ENCODE data around the gene TUB.

The TUB gene

DNA sequence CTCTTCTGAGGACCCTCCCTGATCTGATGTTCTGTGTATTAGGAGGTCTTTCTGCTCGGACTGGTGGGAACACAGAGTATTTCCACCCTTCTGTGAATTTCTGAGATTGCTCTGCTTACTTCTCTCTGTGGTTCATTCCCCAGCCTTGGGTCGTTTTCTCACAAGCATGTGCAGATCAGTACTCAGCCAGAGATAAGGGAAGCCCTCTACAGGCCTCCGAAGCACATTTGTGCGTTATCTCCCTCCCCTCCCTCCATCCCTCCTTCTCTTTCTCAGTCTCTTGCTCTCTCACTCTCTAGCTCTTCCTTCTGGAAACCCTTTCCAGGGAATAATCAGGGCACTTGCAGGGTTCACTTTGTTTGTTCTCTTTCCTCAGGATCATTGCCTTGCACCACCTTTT lies 35.2 kb upstream of the TUB start:
- no peak for DNase-seq

GRCh38 chr11:8047382-8047781 lies 33.6 kb upstream of the TUB start:
- DNase-seq: no peak

DNA sequence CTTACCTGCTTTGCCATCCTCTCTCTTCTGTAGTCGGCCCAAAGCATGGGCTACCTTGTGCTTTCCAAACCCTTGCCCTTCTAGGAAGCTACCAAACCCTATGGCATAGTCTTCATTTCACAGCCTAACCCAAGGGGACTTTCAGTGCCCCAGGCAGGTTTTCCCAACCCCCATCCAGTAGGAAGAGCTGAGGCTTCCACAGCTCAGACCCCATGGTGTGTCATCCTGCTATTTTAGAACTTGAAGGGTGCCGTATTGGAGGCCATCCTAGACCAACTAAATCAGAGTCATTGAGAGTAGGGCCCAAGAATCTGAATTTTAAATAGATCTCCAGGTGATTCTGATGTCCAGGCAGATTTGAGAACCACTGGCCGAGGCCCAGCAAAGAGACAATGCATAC lies 31.9 kb upstream of the TUB start:
- no peak for DNase-seq

DNA sequence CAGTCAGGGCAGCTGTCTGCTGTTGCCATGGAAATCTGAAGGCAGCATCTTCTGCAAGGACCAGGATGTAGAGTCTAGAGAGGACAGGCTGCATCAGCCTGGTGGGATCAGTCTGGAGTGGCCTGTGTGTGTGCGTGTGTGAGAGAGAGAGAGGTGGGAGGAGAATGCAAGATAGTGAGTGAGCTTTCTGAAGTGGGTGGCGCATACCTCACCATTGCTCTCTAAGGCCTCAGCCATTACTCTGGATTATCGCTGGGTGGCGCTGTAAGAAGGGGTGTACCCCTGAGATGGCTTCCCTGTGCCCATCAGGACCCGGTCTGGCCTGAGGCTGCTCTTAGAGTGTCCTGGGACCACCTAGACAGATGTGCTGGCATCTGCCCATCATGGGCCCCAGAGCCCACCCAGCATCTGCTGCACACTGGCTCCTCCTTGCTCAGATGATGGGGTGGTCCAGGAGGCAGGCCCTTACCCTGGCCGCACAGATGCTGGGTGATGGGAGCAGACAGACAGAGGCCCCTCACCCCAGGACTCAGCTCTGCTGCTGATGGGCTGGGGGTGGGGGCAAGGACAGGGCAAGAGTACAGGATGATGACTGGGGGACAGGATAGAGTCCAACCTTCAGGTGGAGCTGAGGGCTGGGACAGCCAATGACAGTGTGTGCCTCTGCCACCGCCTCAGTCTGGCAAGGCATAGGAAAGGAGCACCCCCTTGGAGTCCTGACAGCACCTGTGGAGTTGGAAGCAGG lies 25.7 kb upstream of the TUB start:
- no peak for DNase-seq

DNA sequence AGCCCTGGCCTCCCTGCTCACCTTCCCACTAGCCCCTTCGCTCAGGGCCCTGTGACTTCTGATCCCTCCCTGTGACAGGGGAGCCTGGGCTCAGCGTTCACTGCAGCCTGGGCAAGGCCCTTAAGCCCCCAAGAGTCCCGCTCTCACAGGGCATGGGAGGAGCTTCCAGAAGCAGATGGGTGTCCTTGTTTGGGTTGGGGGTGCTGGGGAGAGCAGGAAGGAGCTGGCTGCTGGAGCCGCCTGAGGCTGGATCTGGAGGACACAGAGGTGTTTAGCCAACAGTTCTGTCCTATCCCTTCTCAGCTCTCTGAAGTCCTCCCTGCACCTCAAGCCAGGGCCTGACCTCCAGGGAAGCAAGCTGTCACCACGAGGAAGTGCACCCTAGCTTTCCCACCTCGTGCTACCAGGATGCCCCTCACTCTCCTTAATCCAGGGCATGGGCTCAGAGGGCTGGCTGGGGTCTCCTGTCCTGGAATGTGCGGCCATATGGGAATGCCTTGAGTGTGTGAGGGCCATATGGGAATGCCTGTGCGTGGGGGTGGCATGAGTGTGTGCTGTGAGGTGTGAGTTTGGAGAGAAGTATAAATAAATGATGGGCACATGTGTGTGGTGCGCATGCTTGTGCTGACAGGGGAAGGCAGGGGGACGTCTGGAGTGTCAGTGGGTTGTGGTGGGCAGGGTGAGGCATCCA lies 25.0 kb upstream of the TUB start:
- DNase-seq: no peak

GRCh38 chr11:8056810-8057463 lies 24.1 kb upstream of the TUB start:
- no peak for DNase-seq

- no peak for DNase-seq
Observed at GRCh38 chr11:8058216-8058615, 22.8 kb upstream of the TUB start.

DNA sequence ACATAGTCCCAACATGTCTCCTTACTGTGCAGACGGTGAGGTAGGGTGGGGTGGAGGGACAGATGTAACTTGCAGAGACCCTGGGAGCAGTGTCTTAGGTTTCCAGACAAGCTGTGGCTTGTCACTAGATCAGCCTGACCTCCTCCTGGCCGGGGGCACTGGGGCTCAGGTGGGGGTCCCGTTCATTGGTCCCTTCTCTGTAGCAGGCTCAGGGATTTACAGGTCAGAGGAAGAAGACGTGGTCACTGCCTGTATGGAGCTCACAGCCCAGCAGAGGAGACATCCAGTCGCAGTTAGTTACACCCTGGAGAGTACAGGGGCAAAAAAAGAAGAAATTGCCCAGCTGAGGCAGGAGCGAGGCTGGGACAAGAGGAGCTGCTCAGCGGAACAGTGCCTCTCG lies 22.0 kb upstream of the TUB start:
- no peak for DNase-seq

DNA sequence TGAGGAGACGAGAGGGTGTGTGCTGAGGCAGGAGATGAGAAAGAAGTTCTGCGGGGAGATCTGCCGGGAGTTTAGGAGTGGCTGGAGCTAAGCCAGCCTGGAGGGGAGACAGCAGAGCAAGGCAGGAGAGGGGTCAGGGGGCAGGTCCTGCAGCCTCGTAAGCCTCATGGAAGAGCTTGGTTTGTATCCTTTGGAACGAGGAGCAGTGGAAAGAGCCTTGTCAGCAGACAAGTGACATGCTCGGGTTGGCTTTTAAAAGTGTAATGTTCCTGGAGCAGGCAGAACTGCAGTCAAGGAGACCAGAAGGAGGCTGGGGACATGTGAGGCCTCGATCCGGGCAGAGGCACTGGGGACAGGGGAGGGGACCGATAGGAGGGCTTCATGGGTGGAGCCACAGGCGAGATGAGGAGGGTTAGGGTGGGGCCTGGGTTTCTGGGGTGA lies 21.4 kb upstream of the TUB start:
- no peak for DNase-seq

DNA sequence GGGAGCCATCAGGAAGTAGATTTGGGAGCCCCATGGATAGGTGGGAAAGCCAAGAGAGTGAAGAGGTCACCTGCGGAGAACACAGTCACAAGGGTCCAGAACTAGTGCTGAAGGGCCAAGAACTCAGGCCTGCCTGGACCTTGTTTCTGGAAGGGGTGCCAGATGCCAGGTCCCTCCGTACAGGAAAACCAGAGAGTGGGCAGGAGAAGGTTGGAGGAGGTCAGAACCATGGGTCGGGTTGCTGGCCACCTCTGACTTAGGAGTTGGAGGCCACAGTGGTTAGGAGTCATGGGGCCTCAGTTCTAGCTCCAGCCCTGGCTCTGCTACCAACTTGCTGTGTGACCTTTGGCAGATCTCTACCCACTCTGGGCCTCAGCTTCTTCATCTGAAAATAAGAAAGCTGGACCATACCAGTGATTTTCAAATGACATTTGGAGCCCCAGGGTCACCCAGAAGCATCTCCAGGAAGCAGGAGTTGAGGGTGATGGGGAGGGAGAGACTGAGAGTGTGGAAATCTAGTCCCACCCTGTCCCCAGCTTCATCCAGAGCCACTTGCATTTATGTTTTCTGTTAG lies 20.8 kb upstream of the TUB start:
- DNase-seq: no peak

GRCh38 chr11:8060801-8061554 lies 20.0 kb upstream of the TUB start:
- no peak for DNase-seq

DNA sequence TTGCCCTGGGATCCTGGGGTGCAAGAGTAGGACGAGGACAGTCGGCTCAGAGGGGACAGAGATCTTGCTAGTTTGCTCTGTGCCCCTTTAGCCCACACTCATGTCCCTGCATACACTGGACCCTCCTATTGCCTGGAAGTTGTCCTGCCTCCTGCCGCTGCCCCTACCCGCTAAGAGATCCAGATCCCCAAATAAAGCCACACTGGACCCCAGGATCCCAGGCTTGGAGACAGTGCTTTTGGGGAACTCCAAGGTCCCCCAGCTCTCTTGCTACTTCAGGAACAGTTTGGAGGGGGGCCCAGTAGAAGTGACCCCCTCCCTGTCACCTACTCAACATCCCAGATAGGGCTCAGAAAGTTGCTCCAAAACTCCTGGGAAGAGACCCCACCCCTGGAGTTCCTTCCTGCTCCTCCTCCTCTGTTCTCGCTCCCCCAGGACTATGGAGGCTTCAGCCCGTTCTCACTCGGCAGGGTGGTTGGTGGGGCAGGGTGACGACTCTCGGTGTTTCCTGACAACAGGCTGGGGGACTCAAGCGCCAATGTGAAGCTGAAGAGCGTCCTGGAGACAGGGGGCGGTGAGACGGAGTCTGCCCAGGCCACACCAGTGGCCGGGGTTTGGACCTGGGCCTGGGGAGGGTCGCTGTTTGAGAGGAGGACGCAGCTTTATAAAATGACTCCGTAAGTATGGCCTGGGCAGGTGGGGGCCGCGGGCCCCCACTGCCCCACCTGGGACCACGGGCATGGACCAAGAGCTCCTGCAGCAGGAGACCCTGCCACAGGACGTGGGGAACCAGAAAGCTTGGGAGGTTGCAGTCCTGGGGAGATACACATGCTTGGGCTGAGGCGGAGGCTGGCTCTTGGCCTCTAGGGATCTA lies 19.2 kb upstream of the TUB start:
- no peak for DNase-seq

DNA sequence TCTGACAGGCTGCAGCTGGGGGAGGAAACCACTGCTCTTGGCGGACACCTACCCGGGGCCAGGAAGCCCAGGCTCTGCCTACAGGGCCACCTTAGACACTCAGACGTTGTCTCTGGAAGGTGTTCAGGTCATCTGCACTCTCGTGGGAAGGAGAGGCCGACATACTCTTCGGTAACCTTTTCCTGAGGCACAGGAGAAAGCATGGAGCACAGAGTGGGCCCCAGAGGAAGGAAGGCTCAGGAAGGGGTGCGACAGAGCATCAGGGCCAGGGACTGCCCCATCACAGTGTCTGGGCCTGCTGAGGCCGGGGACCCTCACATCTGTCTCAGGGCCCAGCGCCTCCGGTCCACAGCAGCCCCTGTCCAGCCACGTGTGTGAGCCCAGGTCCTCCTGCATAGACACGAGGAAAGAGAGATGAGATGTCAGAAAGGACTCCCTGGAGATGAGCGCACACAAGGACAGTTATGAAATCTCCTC lies 18.2 kb upstream of the TUB start:
- no peak for DNase-seq

DNA sequence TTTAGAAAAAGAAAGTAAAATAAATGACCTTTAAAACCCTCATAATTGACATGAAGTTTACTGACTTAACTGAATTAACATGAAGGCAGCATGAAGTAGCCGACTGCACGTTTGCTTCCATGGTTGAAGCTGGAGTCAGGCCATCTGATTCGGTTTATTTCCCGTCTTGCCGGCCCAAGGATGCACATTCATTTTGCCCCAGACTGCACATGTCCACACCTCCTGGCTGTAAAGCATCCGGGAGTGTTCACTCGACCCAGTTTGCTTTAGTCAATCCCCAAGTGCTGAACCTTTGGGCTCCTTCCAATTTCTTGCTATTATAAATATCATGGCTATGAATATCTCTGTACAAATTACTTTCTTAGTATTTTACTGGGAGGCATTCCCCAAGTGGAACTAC lies 17.7 kb upstream of the TUB start:
- DNase-seq: no peak

DNA sequence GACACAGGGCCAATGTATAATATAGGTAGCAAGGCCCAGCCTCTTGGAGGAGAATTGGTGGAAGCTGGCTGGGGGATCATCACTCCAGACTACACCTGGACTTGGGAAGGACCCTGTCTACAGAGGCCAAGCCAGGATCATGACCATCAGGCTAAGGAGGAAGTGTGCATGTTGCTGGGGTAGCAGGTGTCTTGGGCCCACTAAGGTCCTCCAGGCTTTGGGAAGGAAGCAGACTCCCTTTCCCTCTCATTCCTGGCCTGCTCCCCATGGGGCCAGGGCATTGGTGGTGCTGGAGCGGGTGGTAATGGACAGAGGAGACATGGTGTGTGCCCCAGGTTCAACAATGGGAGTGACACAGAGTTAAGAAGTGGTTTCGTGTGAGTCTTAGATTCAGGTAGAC lies 16.0 kb upstream of the TUB start:
- DNase-seq: no peak

DNA sequence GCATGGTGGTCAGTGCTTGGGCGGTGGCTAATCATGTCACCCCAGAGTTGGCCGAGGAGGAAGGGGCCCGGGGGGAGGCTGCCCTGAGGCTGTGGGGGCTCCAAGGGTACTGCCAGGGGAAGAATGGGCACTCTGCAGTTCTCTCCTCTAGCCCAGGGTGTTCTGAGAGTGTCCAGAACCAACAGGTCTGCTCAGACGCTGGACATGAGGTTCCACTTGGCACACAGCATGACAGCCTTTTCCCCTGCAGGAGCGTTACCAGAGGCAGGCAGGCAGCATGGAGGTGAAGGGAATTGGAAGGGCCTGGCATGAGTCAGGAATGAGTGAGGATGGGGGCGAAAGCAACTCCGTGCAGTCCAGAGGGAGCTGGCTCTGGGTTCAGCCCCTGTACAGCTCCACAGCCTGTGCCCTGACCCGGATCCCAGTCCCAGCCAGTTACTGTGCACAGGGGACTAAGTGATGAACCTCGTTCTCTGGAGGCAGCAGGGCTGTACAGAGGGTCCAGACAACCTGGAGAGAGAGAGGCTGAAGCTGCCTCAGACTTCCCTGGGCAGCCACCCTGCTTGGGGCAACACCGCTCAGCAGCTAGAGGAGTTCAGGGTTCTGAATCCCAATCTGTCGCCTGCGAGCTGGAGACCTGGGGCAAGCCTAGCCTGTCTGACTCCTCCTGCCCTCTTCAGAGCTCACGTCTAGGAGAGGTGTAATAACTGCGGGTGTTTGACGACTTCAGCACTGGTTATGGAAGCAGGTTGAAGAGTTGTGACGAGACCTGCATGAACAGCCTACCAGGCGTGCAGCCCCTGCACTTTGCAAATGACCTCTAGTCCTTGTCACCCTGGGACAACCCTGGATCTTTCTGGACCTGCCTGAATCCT lies 14.7 kb upstream of the TUB start:
- no peak for DNase-seq

DNA sequence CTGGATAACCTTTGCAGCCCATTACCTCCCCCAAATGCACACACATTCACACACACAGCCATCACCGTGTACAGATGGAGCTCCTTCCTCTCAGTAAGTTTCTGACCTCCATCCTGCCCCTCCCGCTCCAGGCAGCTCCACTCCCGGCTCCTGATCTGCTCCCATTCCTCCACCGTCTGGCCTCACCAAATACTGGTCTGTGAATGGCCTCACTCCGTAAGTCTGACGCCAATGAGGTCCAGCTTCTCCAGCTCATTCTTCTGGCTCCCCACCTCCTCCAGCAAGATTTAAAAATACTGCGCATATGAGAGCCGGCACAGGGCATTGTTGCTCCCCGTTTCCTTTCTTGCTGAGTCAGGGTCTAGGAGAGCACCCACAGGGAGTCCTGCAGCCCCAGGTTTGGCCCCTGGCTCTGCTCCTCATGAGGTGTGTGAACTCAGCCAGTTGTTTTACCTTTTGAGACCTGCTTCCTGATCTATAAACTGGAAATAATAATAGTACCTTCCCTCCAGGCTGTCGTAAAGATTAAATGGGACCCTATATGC lies 14.0 kb upstream of the TUB start:
- no peak for DNase-seq

DNA sequence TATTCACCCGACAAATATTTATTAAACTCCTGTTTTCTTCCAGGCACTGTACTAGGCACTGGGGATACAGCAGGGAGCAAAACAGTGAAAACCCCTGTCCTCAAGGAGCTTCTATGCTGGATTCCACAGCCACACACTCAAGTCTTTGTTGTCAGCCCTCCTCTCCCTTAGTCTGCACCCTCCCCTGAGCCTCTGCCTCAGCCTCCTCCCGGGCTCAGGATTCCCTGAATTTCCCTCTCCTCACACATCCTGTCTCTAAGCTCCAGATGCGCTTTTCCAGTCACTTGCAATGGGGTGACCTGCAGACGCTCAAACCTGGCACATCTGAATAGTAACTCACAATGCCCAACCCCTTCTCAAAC lies 13.5 kb upstream of the TUB start:
- DNase-seq: no peak

DNA sequence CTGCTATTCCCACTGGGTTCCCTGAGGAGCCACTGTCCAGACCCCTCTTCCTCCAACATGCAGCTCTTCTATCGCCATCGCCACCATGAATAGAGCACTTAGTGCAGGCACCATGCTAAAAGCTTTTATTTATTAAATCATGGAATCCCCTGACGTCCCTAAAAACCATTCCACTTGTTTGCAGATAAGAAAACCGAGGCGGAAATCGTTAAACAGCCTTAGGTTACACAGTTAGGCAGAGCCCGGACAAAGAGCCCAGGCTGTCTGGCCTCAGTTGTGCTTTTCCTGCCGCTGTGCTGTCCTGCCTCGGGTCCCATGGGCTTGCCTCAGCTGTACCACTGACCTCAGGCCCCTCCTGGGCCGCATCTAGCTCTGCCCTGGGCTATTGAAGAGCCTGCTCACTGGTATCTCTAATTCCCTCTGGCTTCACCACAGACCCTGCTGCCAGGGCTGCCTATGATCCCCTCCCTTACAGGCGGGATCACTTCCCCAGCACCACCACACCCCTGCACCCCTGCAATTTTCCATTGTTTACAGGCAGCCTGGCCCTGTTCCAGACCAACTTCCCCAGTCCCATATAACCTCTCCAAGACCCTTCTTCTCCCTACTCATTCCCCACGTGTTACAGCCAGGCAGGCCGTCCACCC lies 13.0 kb upstream of the TUB start:
- no peak for DNase-seq

- no peak for DNase-seq
Observed at GRCh38 chr11:8068605-8069221, 12.3 kb upstream of the TUB start.

All from CD4-positive, alpha-beta T cell treated with Interleukin-17A for 4 hours (primary cell).